Daoy (cell line): ENCODE data around the gene TMEM26. TPM values are rescaled to one million over a fixed set of nuclear protein-coding genes. Genes with fewer than 3 reads are reported as not detected.

Experiments
- DNase-seq: peaks from one replicate; pipeline ENCODE4 v3.0.0-alpha.2; 2015; ENCODE audit warnings: low read depth
- total RNA-seq: library from RNA; depleted of rRNA; stranded (reverse); fragments of >200 nt; shearing (Covaris generic); gene quantifications from 2 replicates; pipeline ENCODE4 v1.2.3, GENCODE V29; 2014

Gene TMEM26
- total RNA-seq, 1 experiment from 2014 or later, result not detected

DNA sequence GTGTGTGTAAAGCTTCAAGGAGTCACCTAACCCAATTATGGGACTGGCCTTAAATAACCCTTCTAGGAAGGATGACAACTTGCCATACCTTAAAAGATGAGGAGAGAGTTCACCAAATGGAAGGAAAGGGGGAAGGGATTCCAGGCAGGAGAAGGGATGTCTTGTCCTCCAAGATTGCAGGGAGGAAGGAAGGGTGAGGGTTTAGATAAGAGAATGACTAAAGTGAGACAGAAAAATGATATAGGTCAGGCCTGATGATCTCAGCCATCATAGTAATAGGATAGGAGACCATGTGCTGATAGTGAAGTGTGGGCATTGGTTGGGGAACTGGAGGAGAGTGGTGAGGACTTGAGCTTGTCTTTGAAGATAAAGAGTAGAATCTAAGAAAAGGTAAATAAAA lies 7.7 kb upstream of the TMEM26 start:
- no peak for DNase-seq

DNA sequence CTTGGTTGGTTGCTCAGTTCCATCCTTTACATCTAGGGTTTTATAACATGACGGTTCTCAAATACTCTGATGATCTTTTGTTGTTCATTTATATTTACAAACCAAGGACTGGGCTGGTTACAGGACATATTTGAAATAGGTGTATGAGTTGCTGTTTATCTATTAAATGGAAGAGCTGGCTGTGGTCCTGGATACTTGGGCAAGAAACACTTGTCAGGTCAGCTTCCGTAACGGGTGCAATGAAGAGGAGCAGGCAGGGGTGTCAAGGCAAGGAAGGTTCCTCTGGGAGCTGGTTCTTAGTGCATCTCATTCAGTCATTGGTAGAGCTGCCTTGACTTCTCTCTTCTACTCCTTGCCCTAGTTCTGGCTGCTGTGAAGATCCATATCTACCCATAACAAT lies 4.8 kb upstream of the TMEM26 start:
- no peak for DNase-seq

DNA sequence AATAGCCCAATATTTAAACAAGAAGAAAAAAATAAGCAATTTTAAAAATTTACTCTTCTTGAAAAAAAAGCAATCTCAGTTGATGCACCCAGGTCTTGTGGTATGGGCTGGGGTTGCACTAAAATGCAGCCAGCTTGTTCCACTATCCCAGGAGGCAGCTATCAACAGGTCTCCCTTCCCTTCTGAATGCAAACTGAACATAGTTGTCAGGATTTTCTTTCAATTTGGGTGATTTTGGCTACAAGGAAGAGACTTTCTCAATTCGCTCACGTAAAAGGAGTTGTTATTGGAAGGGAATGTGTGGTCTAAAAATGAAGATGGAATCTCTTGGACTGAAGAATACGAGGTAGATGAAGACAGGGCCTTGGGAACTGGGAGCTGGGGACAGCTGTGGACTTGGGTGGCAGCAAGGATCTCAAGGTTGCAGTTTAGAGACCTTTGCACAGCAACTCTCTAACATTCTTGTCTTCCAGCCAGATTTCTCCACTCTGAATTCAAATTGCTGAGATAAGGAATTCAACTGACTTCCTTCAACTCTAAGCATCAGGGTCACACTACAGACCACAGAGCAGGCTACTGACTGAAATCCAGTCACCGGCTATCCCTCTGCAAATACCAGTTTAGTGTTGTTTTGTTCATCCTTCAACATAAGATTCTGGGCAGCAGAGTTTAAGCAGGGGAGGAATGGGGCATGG lies 3.1 kb upstream of the TMEM26 start:
- no peak for DNase-seq

DNA sequence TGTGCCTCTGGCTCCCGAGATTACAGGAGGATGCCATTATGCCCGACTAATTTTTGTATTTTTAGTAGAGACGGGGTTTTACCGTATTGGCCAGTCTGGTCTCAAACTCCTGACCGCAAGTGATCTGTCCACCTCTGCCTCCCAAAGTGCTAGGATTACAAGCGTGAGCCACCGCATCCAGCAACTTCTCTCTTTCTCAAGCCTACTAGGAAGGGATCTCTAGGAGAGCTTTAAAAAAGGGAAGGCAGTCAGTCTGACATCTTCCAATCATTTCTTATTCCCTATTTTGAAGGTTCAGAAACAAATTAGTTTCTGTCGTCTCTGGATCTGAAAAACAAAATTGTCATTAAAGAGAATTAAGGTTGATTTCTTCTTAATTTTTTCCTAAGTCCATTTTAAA lies 2.5 kb upstream of the TMEM26 start:
- DNase-seq, result no peak

DNA sequence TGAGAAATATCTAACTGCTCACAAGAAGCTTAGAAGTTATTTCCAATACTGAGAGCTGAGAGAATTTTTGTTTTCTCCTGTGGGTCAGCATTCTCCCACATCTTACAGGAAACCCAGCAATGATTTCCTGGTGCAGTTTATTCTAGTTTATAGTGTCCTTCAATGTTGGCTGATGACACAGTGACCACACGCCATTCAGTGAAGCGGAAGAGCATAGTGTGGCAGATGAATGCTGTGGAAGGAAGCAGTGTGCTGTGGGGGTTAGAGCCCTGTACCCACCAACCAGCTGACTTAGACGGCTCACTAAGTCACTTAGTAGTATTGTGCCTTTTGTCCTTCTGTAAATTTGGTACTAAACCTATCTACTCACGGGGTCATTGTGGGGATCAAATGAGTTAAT lies 1.4 kb upstream of the TMEM26 start:
- no peak for DNase-seq

DNA sequence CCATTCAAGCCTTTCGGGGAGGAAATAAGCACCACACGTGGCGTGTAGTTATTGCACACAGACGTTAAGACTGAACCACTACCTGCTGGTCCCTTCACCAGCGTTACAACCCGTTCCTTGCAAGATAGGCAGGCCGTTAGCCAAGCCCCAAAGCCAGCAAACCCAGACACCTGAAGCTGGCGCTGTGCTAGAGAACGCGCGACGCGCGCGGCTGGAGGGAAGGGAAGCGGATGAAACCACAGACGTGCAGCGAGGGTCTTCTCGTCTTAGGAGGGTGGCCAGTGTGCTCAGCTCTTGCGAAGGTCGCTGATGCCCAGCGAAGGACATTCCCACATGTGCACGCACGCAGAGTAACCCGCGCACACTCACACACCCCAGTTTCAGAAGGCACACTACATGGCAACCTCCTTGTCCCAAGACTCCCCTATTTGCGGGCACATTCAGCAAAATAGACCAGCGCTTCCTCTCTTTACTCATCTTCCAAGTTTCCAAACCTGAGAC lies 980 bp downstream of the TMEM26 start:
- DNase-seq, result no peak

DNA sequence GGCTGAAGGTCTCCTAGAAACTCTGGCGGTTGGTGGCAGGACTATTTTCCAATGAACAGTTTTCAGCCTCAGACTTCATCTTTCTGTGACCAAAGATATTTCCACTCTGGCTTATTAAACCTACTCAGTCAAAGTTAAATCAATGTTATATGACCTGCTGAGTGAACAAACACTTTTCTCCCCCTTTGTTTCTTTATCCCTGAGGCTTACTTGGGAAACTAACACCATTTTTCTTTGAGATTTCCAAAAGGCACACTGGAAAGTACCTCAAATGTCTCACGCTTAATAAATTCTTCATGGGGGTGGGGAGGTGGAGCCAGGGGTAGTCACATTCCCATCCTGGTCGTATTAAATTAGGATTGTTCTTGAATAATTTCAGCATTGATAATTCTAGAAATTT lies 1.8 kb downstream of the TMEM26 start:
- no peak for DNase-seq

DNA sequence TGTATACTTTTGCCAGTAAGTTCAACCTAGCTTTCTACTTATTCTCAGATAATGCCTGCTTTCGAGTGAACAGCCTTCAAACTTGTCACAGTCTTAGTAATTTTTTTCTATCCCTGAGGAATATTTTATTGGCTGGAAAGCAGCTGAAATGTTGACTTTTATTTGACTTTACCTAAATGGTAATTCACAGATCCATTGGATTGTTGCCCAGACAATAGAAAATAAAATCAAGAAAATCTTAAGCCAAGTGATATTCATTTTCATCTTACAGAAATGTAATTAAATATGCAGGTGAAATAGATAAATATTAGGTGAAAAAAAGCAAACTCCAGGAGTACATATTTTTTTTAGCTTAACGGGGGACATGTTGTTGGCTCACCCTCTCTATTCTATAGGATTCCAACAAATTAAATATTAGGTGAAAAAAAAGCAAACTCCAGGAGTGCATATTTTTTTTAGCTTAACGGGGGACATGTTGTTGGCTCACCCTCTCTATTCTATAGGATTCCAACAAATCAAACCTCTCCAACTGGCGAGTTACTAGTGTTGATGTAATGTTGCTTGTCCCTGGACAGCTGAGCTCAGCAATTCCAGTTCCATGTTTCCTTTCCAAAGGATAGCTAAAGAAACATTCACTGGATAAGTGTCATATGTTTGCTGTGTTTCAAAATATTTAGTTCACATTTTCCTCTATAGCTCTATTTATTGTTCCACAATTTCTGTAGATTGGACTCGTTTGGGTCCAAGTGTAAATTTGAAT lies 4.2 kb downstream of the TMEM26 start:
- DNase-seq, result no peak

DNA sequence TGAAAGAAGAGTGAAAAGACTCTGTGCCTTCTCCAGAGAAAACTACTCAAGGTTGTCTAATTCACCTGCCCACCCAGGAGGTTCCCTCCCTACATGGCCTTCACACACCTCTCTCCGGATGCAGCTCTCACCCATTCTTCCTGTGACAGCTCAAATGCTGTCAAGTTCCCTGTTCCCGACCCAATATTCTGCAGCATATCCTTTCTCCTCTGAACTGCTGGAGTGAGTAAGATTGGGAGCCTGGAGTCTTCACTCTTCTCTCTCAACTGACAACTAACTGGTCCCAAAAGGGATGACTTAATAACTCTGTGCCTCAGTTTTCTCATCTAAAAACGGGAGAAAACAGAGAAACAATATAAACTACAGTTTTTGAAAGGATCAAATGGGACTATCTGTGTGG lies 5.1 kb downstream of the TMEM26 start:
- DNase-seq, result no peak

DNA sequence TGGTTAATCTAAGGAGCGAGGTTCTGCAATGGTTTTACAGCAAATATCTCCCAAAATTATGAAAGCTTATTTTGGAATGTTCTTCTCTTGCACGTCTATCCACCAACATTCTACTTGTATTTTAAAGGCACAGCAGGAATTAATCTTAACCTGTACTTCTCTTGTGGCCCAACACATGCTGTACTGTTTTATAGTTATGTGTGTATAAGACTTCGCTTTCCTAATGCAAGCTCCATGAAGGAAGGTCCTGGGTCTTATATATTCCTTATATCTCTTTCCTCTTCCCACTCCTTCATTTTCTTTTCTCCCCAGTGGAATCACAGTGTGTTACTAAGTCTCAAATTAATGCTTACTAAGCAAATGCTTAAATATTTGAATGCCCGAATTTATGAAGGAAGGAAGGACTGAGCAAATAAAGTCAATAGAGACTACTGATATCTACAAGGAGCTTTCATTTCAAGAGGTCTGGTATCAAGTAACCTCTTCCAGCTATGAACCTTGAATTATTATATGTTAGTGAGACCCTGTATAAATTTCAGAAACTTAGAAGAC lies 14.0 kb downstream of the TMEM26 start:
- DNase-seq, result no peak

DNA sequence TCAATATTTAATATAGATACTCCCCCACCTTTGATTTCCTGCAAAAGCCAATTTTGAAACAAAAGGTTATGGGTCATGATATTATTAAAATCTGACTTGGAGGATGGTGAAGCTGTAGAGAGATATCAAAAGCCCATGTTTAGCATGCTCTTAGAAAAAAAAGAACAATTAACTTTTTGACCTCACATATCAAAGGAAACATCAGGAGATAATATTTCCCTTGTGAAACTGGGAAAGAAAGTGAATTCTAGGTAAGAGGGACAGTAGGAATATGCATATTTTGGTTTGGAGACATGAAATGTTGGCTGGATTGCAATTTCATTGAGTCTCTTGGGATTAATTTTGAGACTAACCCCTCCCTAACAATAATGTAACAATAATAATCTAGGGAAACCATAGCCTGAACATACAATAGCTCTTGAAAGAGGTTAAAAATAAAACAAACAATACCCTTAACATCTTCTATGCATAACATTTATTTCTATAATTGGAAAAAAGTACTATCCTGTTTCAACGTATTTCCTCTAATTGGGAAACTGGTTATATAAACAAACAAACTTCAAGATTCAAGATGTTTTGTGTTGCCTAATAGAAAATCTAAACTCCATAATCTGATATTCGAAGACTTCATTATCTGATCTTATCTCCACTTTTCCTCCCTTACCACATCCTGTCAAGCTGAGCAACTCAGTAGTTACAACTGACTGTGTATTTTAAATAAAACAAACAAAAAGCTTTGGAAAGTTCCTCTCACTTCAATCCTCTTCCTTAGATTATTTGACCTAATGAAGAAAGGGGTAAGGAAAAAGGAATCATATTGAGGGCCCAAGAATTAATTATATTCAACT lies 14.8 kb downstream of the TMEM26 start:
- no peak for DNase-seq

DNA sequence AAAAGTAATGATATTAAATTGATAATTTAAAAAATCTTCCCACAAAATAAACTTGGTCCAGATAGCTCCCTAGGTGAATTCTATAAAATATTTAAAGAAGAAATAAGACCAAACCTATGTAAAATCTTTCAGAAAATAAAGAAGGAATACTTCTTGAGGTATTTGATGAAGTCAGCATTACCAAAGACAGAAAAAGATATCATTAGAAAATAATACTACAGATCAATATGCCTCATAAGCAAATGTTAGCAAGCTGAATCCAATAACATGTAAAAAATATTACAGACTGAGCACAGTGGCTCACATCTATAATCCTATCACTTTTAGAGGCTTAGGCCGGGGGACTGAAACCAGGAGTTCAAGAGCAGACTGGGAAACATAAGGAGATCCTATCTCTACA lies 30.0 kb downstream of the TMEM26 start:
- no peak for DNase-seq

DNA sequence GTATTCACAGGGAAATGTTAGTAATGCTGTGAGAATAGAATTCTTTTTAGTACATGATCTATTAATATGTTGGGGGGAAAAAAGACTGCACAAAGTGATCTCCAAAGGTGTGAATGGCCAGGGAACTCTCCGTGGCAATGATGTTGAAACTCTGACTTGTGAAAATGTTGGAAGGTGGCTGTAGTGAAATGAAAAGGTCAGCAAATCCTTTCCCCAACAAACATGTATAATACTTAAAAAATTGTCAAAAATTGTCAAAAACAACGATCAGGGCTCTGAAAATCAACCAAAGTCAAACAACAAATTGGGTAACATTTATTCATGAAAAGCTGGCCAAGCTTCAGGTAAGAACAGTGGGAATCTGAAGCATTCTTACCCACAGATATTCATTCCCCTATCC lies 35.5 kb downstream of the TMEM26 start:
- DNase-seq, result no peak

DNA sequence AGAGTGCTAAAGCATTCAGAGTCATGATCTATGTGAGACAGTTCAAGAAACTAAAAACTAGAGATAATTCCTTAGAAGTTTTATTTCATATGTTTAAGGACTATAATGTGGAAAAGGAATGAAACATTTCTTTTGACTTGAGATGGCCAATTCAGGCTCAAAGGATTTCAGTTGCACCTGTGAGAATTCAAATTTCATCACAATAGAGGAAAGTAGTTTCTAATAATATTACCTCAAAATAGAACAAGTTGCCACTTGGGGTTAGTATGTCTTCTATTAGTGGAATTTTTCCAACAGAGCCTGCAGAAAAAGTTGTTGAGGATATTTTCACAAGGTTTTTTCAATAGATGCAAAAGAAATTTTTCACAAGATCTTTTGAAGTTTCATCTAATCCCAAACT lies 37.4 kb downstream of the TMEM26 start:
- no peak for DNase-seq

DNA sequence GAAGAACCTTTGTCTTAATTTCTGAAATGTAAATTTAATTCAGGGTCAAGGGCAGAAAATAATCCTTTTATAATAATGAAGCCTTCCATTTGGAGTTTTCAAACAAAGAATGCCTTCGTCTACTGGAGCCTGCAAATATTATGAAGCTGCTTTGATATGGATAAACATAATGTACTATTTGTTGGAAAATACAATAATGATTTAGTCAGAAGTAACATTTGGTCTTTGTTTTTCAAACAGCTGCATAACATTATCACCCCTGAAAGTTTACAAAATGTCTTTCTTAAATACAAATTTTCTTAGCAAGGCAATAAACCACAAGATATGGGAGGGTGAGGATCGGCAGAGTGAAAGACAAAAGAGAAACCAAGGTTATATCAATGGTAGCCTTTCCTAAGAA lies 41.5 kb downstream of the TMEM26 start:
- no peak for DNase-seq

DNA sequence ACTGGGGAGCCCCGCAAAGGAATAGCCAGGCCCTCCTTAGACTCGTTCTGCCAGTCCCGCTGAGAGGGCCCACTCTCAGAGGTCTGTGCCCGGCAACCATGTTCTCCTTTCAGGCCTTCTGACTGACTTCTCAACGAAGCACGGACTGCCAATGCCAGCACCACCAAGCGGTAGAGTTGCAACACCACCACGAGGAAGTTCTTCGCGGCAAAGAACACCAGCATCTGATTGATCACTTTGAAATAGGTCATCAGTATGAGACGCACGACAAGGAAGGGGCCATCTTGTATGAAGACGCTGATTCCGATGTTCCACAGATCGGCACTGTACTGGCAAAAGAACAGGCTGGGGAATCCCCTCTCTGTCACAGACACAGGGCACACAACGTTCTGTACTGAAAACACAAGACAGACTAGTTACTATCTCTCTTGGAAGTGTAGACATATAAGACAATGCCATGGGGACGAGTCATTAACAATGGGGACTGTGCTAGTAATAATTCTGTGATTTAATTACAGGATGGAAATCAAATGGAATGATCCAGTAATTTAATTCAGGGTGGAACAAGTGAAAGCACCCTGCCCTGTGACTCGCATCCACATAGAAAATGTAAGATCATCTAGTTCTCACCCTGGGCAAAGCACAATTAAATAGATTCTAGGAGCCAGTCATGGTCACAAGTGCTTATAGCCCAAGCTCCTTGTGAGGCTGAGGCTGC lies 42.7 kb downstream of the TMEM26 start:
- DNase-seq, result no peak

DNA sequence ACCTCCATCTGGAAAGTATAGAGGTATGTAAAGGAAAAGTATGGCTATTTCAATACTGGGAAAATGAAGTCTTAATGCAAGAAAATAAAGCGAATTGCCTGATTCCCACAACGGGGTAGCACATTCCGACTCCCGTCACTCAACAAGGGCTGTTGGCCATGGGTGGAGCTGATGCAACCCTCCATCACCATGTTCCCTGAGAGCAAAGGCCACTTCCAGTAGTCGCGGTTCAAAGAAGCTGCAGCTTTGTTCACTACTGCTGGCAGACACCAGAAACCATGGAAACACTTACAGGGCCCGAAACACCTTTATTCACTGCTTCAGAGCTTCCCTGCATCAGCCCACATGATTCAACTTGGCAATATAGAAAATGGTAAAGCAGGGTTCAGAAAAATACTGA lies 44.0 kb downstream of the TMEM26 start:
- no peak for DNase-seq

DNA sequence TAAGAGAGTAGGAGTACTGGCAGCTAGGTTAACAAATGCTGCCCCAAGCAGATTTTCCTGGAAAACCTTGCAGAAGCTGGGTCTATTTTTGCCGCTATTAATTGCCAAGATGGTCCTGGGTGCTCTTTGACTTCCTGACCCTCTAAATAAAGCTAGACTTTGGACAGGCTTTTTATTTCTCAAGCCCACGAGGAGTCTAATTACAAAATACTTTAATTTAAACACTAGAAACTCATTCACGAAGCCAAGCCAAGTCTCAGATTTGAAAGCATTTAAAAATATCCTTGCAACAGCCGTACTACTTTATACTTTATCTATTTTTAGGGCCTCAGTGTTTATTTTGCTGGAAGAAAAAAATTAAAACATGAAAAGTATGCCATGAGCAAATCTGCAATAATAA lies 45.1 kb downstream of the TMEM26 start:
- no peak for DNase-seq

DNA sequence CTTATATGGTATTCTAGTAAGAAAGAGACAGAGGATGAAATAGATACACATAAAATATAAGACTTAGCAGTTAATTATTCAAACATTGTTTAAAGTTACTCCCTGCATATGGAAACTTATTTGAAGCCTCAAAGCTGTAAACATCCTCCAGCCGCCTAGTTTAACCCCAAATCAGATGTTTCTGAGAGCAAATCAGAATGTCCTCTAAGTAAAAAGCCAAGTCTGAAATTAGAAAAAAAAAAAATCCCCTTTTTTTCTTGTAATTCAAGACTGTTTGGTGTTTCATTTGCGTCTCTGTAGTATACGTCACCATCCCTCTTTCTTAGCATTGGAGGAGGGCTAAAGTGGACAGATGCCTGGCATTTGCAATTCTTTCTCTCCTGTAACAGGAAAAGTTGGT lies 46.4 kb downstream of the TMEM26 start:
- DNase-seq, result no peak

DNA sequence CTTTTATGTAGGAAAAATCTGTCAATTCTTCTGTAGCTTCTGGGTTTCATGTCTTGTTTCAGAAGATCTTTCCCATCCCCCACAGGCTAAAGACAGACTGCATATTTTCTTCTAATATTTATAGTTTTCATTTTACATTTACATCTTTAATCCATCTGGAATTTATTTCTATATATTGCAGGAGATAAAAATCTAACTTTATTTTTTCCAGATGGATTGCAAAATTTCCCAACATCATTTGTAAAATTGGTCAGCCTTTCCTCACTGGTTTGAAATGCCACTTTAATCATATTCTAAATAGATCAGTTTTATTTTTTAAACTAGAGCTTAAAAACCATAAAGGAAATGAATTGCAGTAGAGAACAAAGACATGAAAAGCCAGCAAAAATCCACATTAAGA lies 46.9 kb downstream of the TMEM26 start:
- DNase-seq, result no peak

DNA sequence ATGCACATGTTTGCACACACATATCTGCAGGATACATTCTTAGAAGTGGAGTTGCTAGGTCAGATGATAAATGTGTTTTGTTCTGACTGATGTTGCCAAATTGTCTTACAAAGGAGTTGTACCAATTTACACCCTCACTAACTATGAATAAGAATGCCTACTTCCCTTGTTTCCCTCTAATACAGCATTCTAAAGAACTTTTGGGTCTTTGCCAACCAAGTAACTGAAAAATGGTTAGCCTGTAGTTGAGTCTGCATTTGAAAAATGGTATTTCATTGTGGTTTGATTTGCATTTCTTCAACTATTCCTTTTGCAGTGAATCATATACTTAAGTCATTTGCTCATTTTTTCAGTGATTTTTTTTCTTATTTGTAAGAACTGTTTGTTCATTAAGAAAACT lies 48.4 kb downstream of the TMEM26 start:
- no peak for DNase-seq

DNA sequence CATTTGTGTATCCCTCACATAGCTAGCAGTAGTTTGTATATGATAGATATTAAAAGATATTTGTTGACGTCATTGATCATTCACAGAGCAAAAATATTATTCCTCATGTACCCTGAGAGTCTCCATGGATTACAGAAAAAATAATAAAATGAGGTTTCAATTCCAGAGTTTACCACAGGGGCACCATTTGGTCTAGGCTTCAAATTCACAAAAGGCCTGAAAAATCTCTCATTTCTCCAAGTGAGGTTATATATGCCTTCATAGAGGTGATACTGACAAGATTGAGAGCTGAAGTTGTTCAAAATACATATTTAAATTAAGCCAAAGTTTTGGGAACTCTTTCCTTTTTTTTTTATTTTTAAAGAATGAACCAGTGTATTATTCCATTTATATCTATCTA lies 52.7 kb downstream of the TMEM26 start:
- no peak for DNase-seq
